HFF-Myc (cell line): ENCODE data around the gene VPS26B.

Experiments
- DNase-seq: peaks from one replicate; pipeline ENCODE4 v3.0.0-alpha.2; 2011; ENCODE audit warnings: low read depth; ENCODE audit errors: extremely low read depth
- H3K4me3 ChIP-seq: replicated peaks from 2 replicates; pipeline ENCODE4 v1.5.1; 2011; ENCODE audit warnings: low read depth, mild to moderate bottlenecking, control low read depth, low read length
- TF ChIP-seq, protein P1 (sequence below): IDR thresholded peaks from 2 replicates; pipeline ENCODE4 v1.5.1; 2012; ENCODE audit warnings: mild to moderate bottlenecking, low read depth, low read length, control low read depth; ENCODE audit errors: missing control alignments

VPS26B gene

DNA sequence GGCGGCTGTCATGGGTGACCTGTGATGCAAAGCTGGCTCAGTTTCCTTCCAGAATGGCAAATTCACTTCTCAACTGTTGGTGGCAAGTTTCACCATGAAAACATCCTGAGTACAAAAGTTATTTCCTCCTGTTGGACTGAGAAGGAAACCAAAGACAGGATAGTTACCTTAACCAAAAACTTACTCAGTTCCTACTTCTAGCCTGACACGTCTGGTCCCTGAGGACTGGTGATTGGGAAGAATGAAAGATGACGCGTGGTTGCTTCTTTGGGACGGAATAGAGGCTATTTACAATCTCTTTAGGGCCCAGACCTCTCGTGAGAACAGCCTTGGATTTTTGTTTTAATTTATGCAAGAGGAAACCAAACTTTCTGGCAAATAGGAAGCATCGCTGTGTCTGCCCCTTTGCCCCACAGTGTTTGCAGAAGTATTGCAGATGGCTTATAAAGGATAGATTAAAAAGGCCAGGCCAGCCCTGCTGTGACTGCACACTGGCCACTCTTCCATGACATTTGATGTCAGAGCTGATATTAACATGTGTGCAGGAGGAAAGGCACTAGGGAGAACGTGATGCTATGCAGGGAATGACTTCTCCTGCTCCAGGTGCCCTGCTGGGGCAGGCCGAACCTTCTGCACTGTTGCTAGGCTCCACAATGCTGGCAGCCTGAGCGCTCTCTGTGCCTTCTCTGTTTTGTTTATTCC lies 7.6 kb downstream of the VPS26B start:
- DNase-seq, result no peak
- H3K4me3 ChIP-seq, result no peak overlapping the region
- TF ChIP-seq, protein P1, sequence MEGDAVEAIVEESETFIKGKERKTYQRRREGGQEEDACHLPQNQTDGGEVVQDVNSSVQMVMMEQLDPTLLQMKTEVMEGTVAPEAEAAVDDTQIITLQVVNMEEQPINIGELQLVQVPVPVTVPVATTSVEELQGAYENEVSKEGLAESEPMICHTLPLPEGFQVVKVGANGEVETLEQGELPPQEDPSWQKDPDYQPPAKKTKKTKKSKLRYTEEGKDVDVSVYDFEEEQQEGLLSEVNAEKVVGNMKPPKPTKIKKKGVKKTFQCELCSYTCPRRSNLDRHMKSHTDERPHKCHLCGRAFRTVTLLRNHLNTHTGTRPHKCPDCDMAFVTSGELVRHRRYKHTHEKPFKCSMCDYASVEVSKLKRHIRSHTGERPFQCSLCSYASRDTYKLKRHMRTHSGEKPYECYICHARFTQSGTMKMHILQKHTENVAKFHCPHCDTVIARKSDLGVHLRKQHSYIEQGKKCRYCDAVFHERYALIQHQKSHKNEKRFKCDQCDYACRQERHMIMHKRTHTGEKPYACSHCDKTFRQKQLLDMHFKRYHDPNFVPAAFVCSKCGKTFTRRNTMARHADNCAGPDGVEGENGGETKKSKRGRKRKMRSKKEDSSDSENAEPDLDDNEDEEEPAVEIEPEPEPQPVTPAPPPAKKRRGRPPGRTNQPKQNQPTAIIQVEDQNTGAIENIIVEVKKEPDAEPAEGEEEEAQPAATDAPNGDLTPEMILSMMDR, result no peak

DNA sequence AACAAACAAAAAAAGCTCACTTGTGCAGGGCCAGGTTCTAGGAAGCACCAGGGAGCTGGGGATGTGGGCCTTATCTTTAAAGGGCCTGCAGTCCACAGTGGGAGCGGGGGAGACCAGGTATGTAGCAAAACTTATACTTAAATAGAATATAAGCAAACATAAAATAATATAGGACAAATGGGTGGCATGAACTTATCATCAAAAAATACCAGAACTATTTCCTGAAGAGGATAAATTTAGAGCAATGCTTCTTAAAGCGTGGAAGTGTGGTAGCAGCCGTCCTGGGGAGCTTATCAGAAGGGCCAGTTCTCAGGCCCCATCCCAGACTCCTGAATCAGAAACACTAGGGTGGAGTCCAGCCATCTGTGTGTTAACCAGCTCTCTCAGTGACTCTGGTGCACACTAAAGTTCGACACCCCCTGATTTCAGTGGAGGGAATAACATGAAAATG lies 9.3 kb downstream of the VPS26B start:
- H3K4me3 ChIP-seq, result no peak overlapping the region
- no peak for DNase-seq
- TF ChIP-seq, protein P1, result no peak

DNA sequence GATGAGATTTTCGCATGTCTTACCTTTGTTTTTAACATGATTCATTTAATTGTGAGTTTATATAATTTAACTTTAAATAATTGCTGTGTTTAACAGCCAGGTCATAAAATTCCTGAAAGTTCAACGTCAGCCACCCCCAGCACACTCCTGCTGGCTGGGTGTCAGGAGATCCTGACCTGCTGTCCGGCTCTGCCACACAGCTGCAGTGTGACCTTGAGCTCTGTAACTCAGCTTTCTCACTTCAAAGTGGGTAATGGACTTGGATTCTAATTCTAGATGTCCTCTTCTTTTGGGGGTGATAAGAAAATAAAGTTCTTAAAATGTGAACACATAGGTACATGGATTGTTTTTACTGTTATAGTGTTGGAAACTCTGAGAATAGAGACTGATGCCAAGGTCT lies 10.9 kb downstream of the VPS26B start:
- no peak overlapping the region for H3K4me3 ChIP-seq
- DNase-seq, result no peak
- TF ChIP-seq, protein P1, result no peak

DNA sequence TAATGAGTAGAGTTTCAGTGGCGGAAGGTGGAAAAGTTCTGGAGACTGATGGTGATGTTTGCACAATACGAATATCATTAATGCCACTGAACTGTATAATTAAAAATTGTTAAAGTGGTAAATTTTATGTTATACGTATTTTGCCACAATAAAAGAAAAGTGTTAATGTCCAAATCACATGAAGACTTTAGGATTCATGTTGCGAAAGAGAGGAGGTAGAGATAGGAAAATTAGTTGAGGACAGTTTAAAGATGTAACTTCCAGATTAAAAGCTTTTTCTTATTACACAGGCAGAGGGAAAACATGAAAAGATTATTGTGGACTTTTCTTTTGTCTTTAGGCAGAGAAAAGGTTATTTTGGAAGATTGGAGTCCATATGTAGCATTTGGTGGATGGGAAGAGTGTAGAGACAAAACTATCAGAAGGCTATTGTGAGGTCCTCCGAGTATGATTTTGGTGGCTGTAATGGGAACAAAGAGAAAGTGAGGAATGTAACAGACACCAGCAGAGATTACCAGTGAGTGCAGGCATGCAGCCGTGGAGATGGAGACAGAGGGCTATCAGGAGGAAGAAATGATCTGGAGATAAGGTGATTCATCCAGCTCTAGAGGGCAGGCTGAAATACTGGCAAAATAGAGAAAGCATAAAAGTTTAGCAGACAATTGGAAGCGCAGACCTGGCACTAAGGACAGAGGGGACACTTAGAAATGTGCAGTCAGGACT lies 12.5 kb downstream of the VPS26B start:
- DNase-seq, result no peak
- H3K4me3 ChIP-seq, result no peak overlapping the region
- TF ChIP-seq, protein P1, result no peak

DNA sequence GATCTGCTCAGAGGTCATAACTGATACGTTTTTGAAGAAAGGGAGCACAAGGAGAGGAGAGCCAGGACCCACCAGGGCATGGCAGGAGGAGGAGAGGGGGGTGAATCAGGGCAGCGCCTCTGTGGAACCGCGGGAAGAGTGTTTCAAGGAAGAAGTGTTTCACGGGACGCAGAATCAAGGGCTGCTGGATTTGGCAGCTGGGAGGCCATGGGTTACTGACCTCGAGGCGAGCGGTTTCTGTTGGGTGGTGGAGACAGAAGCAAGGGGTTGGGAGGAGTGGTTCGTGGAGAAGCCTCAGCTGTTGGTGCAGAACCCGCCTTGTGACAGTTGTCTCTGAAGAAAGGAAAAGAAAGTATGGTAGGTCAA lies 13.1 kb downstream of the VPS26B start:
- DNase-seq, result no peak
- TF ChIP-seq, protein P1, result no peak
- H3K4me3 ChIP-seq, result no peak overlapping the region

DNA sequence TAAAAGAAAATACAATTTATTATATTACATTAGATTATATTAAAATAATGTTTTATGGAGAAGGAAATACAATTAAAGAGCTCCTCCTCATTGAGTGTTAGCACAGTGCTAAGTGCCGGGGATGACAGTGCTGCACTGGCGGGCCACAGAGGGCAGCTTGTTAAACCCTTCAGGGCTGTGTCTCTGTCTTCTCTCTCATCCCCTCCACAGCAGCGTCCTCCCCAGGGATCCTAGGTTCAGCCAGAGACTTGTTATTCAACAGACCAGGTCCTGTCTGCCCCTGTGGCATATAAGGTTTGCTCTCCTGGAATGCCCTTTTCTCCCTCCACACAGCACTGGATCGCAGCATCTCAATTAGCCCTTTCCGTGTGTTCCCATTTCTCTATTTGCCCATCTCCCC lies 14.5 kb downstream of the VPS26B start:
- H3K4me3 ChIP-seq, result no peak overlapping the region
- TF ChIP-seq, protein P1, result no peak
- DNase-seq, result no peak
